ENCODE measurements around the gene RAPGEF4. TPM values are rescaled to one million over a fixed set of nuclear protein-coding genes. Genes with fewer than 3 reads are reported as not detected.

RAPGEF4 gene
- total RNA-seq, 6 donors from 2014 or later, result 8.3 to 35.2 (median 17.4) TPM

- Histone ChIP-seq H3K36me3 (peaks cover 0 to 9% (median 2%) of the 10 kb centered on the region in 4 donors), H3K9me3 (no peaks in the 10 kb centered on the region), H3K4me3 (no peak overlapping the region), H3K4me1 (peaks cover 0 to 7% (median 0%) of the 10 kb centered on the region in 4 donors), H3K27me3 (no peaks in the 10 kb centered on the region), H3K27ac (no peak overlapping the region)
- DNase-seq (no peak), ATAC-seq (ENCODE audit: low FRiP score in 2 of 2) (no peak)
- TF ChIP-seq POLR2AphosphoS5 (IDR thresholded peaks at IDR 0.05) (no peak), CTCF (IDR thresholded peaks at IDR 0.05) (no peak), EP300 (IDR thresholded peaks at IDR 0.05) (no peak), POLR2A (IDR thresholded peaks at IDR 0.05) (no peak)
- WGBS, 2 donors, result 95 to 98% methylated on average over 1 of the region's 1 CpG
Measured at GRCh38 chr2:173095356-173095755, 359.7 kb downstream of the RAPGEF4 start.

GRCh38 chr2:173099271-173099670 lies 363.6 kb downstream of the RAPGEF4 start:
- Histone ChIP-seq H3K4me3 (no peak overlapping the region), H3K27me3 (no peaks in the 10 kb centered on the region), H3K4me1 (peaks cover 0 to 5% (median 0%) of the 10 kb centered on the region in 4 donors), H3K27ac (no peak overlapping the region), H3K36me3 (peaks cover 0 to 7% (median 2%) of the 10 kb centered on the region in 4 donors), H3K9me3 (no peaks in the 10 kb centered on the region)
- ATAC-seq (ENCODE audit: low FRiP score in 2 of 2), result no peak
- DNase-seq, result no peak
- TF ChIP-seq POLR2AphosphoS5 (IDR thresholded peaks at IDR 0.05), result no peak
- TF ChIP-seq EP300 (IDR thresholded peaks at IDR 0.05), result no peak
- TF ChIP-seq CTCF (IDR thresholded peaks at IDR 0.05), result no peak
- TF ChIP-seq POLR2A (IDR thresholded peaks at IDR 0.05), result no peak
- 83 to 94% methylated on average over 2 of the region's 2 CpGs for WGBS, 2 donors

GRCh38 chr2:173099804-173100203 lies 364.2 kb downstream of the RAPGEF4 start:
- Histone ChIP-seq H3K9me3 (no peaks in the 10 kb centered on the region), H3K4me1 (peaks cover 0 to 5% (median 0%) of the 10 kb centered on the region in 4 donors), H3K27me3 (no peaks in the 10 kb centered on the region), H3K4me3 (no peak overlapping the region), H3K36me3 (peaks cover 0 to 7% (median 2%) of the 10 kb centered on the region in 4 donors), H3K27ac (no peak overlapping the region)
- TF ChIP-seq POLR2A (IDR thresholded peaks at IDR 0.05), result no peak
- TF ChIP-seq EP300 (IDR thresholded peaks at IDR 0.05), result no peak
- TF ChIP-seq POLR2AphosphoS5 (IDR thresholded peaks at IDR 0.05), result no peak
- TF ChIP-seq CTCF (IDR thresholded peaks at IDR 0.05), result no peak
- no peak for DNase-seq
- ATAC-seq (ENCODE audit: low FRiP score in 2 of 2), result no peak
- WGBS, 2 donors, result 94 to 100% methylated on average over 2 of the region's 2 CpGs

GRCh38 chr2:173101687-173102086 lies 366.0 kb downstream of the RAPGEF4 start:
- TF ChIP-seq CTCF (IDR thresholded peaks at IDR 0.05) (no peak), EP300 (IDR thresholded peaks at IDR 0.05) (no peak), POLR2AphosphoS5 (IDR thresholded peaks at IDR 0.05) (no peak)
- Histone ChIP-seq H3K36me3 (peaks cover 0 to 7% (median 2%) of the 10 kb centered on the region in 4 donors), H3K27ac (no peak overlapping the region), H3K4me1 (peaks cover 0 to 5% (median 0%) of the 10 kb centered on the region in 4 donors), H3K4me3 (no peak overlapping the region), H3K27me3 (no peaks in the 10 kb centered on the region), H3K9me3 (no peaks in the 10 kb centered on the region)
- ATAC-seq (ENCODE audit: low FRiP score in 2 of 2) (peak in 1 of 2 donors; percentile 77), DNase-seq (no peak)
- 64 to 74% methylated on average over 3 of the region's 3 CpGs for WGBS, 2 donors

Small RNAs within 50 kb of the gene (small RNA-seq; reads per million reads assigned to genes)
- gene RF01210, result 0 reads per million in 4 donors

Other genes with a start within 250 kb of the RAPGEF4 start
- gene PDK1, start 179.8 kb upstream of the RAPGEF4 start, total RNA-seq, result 10 to 100 TPM in 4 of 6 donors, 1 to 10 TPM in 2; 5.6 to 40.9 (median 13.8) TPM